CD4-positive, alpha-beta memory T cell (primary cell): ENCODE results near the gene SLC17A4. TPM values are rescaled to one million over a fixed set of nuclear protein-coding genes. Genes with fewer than 3 reads are reported as not detected.

Source experiments
- CTCF ChIA-PET: fragments of 350-600 bp; sonication (Branson Sonifier 250); formaldehyde crosslinking; loops from one replicate; lab custom pipeline; 2021; ENCODE audit warnings: inconsistent platforms; ENCODE audit not compliant: partially characterized antibody; lab: Charles Lee
- POLR2A ChIA-PET: fragments of 350-600 bp; sonication (Branson Sonifier 250); formaldehyde crosslinking; loops from one replicate; lab custom pipeline; 2021; ENCODE audit not compliant: partially characterized antibody; lab: Charles Lee
- DNase-seq, 5 donors: peaks; one replicate each; pipeline versions ENCODE4 v3.0.0 to v3.0.0-alpha.2; 2020 to 2022; ENCODE audit warnings: mixed read lengths in 1 of 5
- H3K27ac ChIP-seq: one replicate; pipeline ENCODE4 v1.7.0; 2013; ENCODE audit warnings: low read depth, low read length
- H3K27me3 ChIP-seq: 2 replicates; pipeline ENCODE4 v1.7.0; 2013; ENCODE audit warnings: mild to moderate bottlenecking, low read length, moderate library complexity; ENCODE audit not compliant: insufficient read depth
- H3K36me3 ChIP-seq: 2 replicates; pipeline ENCODE4 v1.7.0; 2013; ENCODE audit warnings: mild to moderate bottlenecking, low read length, moderate library complexity; ENCODE audit not compliant: insufficient read depth
- H3K4me1 ChIP-seq: 2 replicates; pipeline ENCODE4 v1.7.0; 2013; ENCODE audit warnings: mild to moderate bottlenecking, low read length, moderate library complexity; ENCODE audit not compliant: insufficient read depth
- H3K4me3 ChIP-seq, 2 donors: one replicate each; pipeline ENCODE4 v1.7.0; 2013; ENCODE audit warnings: low read length in 2 of 2, mild to moderate bottlenecking in 1 of 2
- H3K9me3 ChIP-seq, 2 donors: one replicate each; pipeline ENCODE4 v1.7.0; 2013; ENCODE audit warnings: low read length in 2 of 2, control low read depth in 1 of 2; ENCODE audit not compliant: control insufficient read depth in 1 of 2
- H3K27ac Mint-ChIP-seq, 7 donors: one replicate each; pipeline ENCODE4 v1.8.0; 2020 to 2021; ENCODE audit warnings: mixed read lengths in 7 of 7, mild to moderate bottlenecking in 6 of 7, inconsistent platforms in 3 of 7, moderate library complexity in 3 of 7
- H3K27me3 Mint-ChIP-seq, 2 donors: one replicate each; pipeline ENCODE4 v1.8.0; 2020 to 2021; ENCODE audit warnings: mixed read lengths in 2 of 2
- H3K36me3 Mint-ChIP-seq, 2 donors: one replicate each; pipeline ENCODE4 v1.8.0; 2020 to 2021; ENCODE audit warnings: mixed read lengths in 2 of 2, inconsistent platforms in 1 of 2, mild to moderate bottlenecking in 1 of 2
- H3K4me1 Mint-ChIP-seq, 4 donors: one replicate each; pipeline ENCODE4 v1.8.0; 2020 to 2021; ENCODE audit warnings: mixed read lengths in 4 of 4, mild to moderate bottlenecking in 1 of 4
- H3K4me3 Mint-ChIP-seq, 8 donors: one replicate each; pipeline ENCODE4 v1.8.0; 2020 to 2021; ENCODE audit warnings: mixed read lengths in 8 of 8, mild to moderate bottlenecking in 7 of 8, moderate library complexity in 6 of 8, inconsistent platforms in 3 of 8
- H3K9me3 Mint-ChIP-seq, 8 donors: one replicate each; pipeline ENCODE4 v1.8.0; 2020 to 2021; ENCODE audit warnings: mixed read lengths in 8 of 8, mild to moderate bottlenecking in 5 of 8, inconsistent platforms in 3 of 8, moderate library complexity in 1 of 8
- intact Hi-C: fragments of 100-400 bp; cut with micrococcal nuclease; formaldehyde crosslinking; loops from one replicate; pipeline ENCODE4 v1.15.1; 2023
- polyA plus RNA-seq, 2 donors: library from polyadenylated mRNA; unstranded; fragments of 300-500 nt; fragmentation: Illumina TruSeq; gene quantifications; one replicate each; pipeline ENCODE4 v1.2.3, GENCODE V29; 2021
- total RNA-seq, 2 experiments: library from RNA; stranded (reverse); gene quantifications; one replicate each; pipeline ENCODE4 v1.2.3, GENCODE V29; 2021

SLC17A4 gene
- total and polyA plus RNA-seq, 4 experiments from 2014 or later = not detected

DNA sequence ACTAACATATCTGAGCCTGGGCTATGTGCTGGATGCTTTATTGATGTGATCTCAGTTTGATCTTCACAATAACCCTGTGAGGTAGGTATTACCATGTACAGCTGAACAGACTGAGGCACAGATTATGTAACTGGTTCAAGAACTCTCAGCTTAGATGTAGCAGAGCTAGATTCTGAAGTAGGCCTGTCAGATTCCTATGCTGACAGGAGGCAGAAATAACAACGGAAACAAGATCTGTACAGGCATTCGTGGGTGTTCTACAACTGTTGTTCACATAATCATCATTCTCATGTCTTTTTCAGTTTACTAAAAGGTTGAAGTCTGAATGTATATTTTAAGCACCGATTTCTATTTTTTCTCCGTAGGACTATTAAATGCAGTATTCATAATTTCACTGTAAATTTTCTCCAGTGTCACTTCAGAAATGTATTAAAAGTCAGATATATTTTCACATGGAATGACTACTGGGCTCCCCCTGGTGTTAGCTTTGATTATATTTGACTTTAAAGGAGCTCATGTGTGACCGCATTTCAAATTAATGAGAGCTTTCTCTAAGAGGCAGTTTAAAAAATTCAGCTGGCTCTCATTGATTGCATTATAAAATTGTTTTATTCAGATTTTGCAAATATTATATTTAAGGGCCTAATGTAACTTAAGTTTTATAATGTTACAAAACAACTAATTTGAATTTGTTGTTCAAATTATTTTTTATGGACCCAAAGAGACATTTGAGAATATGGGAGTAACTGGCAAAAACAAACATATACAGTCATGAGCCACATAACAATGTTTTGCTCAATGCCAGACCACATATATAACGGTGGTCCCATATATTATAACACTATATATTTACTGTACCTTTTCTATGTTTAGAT is 36.4 kb upstream of the SLC17A4 start:
- H3K9me3 Mint-ChIP-seq = no peaks in the 10 kb centered on the region
- no peak overlapping the region for H3K4me3 Mint-ChIP-seq
- H3K4me3 ChIP-seq = no peak overlapping the region
- peaks cover 10 to 11% of the 10 kb centered on the region in 2 donors for H3K27me3 Mint-ChIP-seq
- no peaks in the 10 kb centered on the region for H3K27me3 ChIP-seq
- POLR2A ChIA-PET = interaction anchor here (0.9 kb wide), 1 partner anchor 164 kb away, joined by 4 read pairs; no protein-coding TSS in a partner anchor
- H3K9me3 ChIP-seq = no peaks in the 10 kb centered on the region
- intact Hi-C loops = no loop called here
- no peaks in the 10 kb centered on the region for H3K36me3 ChIP-seq
- CTCF ChIA-PET = interaction anchor here (0.7 to 4.6 kb wide), 15 partner anchors 8 to 285 kb away, joined by 3 to 33 read pairs (median 3); a partner anchor contains a TSS
- H3K27ac ChIP-seq = no peak overlapping the region
- H3K4me1 ChIP-seq = no peaks in the 10 kb centered on the region
- H3K4me1 Mint-ChIP-seq = peaks cover 0 to 3% (median 0%) of the 10 kb centered on the region in 4 donors
- peak in 4 of 5 donors; percentile 4 to 14 (median 9) for DNase-seq
- H3K27ac Mint-ChIP-seq = no peak overlapping the region
- H3K36me3 Mint-ChIP-seq = no peaks in the 10 kb centered on the region

DNA sequence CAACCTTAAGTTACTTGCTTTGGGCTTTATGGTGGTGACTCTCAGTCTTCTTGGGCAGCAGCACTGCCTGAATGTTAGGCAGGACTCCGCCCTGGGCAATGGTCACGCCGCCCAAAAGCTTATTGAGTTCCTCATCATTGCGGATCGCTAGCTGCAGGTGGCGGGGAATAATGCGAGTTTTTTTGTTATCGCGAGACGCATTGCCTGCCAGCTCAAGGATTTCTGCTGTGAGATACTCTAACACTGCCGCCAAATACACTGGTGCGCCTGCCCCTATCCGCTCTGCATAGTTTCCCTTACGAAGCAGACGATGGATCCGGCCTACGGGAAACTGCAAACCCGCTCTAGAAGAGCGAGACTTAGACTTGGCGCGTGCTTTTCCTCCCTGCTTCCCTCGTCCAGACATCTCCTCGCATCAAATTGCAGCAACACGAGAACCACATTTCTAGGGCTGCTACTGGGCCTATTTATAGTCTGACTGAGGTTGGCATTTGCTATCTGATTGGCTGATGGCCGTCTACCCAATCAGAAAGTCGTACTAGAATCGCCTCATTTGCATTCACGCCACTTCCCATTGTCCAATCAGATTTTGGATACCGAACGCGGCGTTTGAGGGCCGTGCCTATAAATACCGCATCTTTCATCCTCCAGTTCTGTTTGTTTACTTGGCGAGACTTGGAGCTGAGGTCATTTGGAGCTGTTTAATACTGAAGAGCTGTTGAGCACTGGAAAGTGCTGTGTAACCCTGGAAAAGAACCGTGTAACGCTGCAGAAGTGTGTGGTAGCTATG is 28.2 kb upstream of the SLC17A4 start:
- ChIA-PET CTCF (interaction anchor here (1.5 to 1.7 kb wide), 2 partner anchors 8 to 10 kb away, joined by 5 read pairs; no protein-coding TSS in a partner anchor), POLR2A (no interaction called here)
- no peak overlapping the region for H3K4me3 Mint-ChIP-seq
- no peaks in the 10 kb centered on the region for H3K4me1 Mint-ChIP-seq
- no peaks in the 10 kb centered on the region for H3K9me3 Mint-ChIP-seq
- Histone ChIP-seq H3K9me3 (no peaks in the 10 kb centered on the region), H3K27me3 (no peaks in the 10 kb centered on the region), H3K4me3 (no peak overlapping the region), H3K4me1 (no peaks in the 10 kb centered on the region), H3K36me3 (no peaks in the 10 kb centered on the region), H3K27ac (no peak overlapping the region)
- peaks cover 22 to 24% of the 10 kb centered on the region in 2 donors for H3K27me3 Mint-ChIP-seq
- H3K36me3 Mint-ChIP-seq = no peaks in the 10 kb centered on the region
- H3K27ac Mint-ChIP-seq = no peak overlapping the region
- no peak for DNase-seq
- intact Hi-C loops = no loop called here

DNA sequence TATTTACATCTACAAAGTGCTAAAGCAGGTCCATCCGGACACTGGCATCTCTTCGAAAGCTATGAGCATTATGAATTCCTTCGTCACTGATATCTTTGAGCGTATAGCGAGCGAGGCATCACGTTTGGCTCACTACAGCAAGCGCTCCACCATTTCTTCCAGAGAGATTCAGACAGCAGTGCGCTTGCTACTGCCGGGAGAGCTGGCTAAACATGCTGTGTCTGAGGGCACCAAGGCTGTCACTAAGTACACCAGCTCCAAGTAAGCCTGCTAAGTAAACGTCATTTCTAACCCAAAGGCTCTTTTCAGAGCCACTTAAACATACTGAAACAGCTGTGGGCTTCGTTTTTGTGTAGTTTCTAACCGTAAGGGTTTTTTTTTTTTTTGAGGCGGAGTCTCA is 27.5 kb upstream of the SLC17A4 start:
- H3K27me3 ChIP-seq = no peaks in the 10 kb centered on the region
- no peaks in the 10 kb centered on the region for H3K4me1 ChIP-seq
- Mint-ChIP-seq H3K4me1 (no peaks in the 10 kb centered on the region), H3K36me3 (no peaks in the 10 kb centered on the region), H3K27ac (no peak overlapping the region), H3K4me3 (no peak overlapping the region), H3K27me3 (peaks cover 23 to 28% of the 10 kb centered on the region in 2 donors), H3K9me3 (no peaks in the 10 kb centered on the region)
- no peak overlapping the region for H3K27ac ChIP-seq
- no peaks in the 10 kb centered on the region for H3K36me3 ChIP-seq
- no peak for DNase-seq
- ChIA-PET POLR2A (no interaction called here), CTCF (interaction anchor here (0.9 to 1.7 kb wide), 3 partner anchors 9 to 33 kb away, joined by 3 to 5 read pairs (median 5); no protein-coding TSS in a partner anchor)
- no peak overlapping the region for H3K4me3 ChIP-seq
- H3K9me3 ChIP-seq = no peaks in the 10 kb centered on the region
- intact Hi-C loops = no loop called here

DNA sequence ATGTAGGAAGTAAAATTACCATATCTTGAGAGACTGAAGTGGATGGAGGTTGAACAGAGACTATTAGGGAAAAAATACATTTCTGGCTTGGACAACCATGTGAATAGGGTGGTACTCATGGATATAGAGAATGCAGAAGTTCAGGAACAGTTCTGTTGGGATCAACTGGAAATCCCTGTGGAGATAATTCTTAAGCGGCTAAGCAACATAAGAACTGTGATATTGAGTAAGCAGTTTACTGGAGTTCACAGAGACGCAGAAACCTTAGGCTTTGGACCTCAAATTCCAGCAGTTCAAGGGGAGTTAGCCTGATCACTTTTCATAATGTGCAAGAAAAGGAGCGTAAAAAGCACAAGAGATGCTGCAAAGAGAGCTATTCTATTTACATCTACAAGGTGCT is 23.6 kb upstream of the SLC17A4 start:
- no peaks in the 10 kb centered on the region for H3K9me3 ChIP-seq
- ChIA-PET CTCF (interaction anchor here (2.0 kb wide), 1 partner anchor 11 kb away, joined by 8 read pairs; no protein-coding TSS in a partner anchor), POLR2A (interaction anchor here (0.8 kb wide), 1 partner anchor 58 kb away, joined by 3 read pairs; no protein-coding TSS in a partner anchor)
- H3K27me3 ChIP-seq = no peaks in the 10 kb centered on the region
- H3K4me3 Mint-ChIP-seq = no peak overlapping the region
- H3K9me3 Mint-ChIP-seq = peaks cover 0 to 5% (median 3%) of the 10 kb centered on the region in 8 donors
- H3K36me3 ChIP-seq = no peaks in the 10 kb centered on the region
- no peak for DNase-seq
- no peaks in the 10 kb centered on the region for H3K36me3 Mint-ChIP-seq
- H3K4me1 ChIP-seq = no peaks in the 10 kb centered on the region
- peaks cover 32 to 33% of the 10 kb centered on the region in 2 donors for H3K27me3 Mint-ChIP-seq
- no peaks in the 10 kb centered on the region for H3K4me1 Mint-ChIP-seq
- H3K27ac ChIP-seq = no peak overlapping the region
- H3K27ac Mint-ChIP-seq = peak overlapping the region in 1 of 7 donors; percentile 53
- intact Hi-C loops = no loop called here
- H3K4me3 ChIP-seq = no peak overlapping the region

DNA sequence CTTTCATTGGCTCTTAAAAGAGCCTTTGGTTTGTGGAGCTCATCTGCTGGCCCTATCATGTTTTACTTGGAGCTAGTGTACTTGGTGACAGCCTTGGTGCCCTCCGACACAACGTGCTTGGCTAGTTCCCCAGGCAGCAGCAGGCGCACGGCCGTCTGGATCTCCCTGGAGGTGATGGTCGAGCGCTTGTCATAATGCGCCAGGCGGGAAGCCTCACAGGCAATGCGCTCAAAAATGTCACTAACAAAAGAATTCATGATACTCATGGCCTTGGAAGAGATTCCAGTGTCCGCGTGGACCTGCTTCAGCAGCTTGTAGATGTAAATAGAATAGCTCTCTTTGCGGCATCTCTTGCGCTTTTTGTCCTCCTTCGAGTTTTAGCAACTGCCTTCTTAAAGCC is 22.8 kb upstream of the SLC17A4 start:
- intact Hi-C loops = no loop called here
- Mint-ChIP-seq H3K4me3 (no peak overlapping the region), H3K4me1 (no peaks in the 10 kb centered on the region), H3K27me3 (peaks cover 34 to 38% of the 10 kb centered on the region in 2 donors), H3K36me3 (peaks cover 0 to 3% of the 10 kb centered on the region in 2 donors), H3K9me3 (peaks cover 0 to 11% (median 8%) of the 10 kb centered on the region in 8 donors), H3K27ac (no peak overlapping the region)
- no peak overlapping the region for H3K4me3 ChIP-seq
- ChIA-PET CTCF (interaction anchor here (2.0 kb wide), 1 partner anchor 11 kb away, joined by 8 read pairs; no protein-coding TSS in a partner anchor), POLR2A (interaction anchor here (0.8 kb wide), 1 partner anchor 58 kb away, joined by 3 read pairs; no protein-coding TSS in a partner anchor)
- no peaks in the 10 kb centered on the region for H3K27me3 ChIP-seq
- H3K4me1 ChIP-seq = no peaks in the 10 kb centered on the region
- H3K9me3 ChIP-seq = no peaks in the 10 kb centered on the region
- no peaks in the 10 kb centered on the region for H3K36me3 ChIP-seq
- no peak for DNase-seq
- H3K27ac ChIP-seq = no peak overlapping the region

DNA sequence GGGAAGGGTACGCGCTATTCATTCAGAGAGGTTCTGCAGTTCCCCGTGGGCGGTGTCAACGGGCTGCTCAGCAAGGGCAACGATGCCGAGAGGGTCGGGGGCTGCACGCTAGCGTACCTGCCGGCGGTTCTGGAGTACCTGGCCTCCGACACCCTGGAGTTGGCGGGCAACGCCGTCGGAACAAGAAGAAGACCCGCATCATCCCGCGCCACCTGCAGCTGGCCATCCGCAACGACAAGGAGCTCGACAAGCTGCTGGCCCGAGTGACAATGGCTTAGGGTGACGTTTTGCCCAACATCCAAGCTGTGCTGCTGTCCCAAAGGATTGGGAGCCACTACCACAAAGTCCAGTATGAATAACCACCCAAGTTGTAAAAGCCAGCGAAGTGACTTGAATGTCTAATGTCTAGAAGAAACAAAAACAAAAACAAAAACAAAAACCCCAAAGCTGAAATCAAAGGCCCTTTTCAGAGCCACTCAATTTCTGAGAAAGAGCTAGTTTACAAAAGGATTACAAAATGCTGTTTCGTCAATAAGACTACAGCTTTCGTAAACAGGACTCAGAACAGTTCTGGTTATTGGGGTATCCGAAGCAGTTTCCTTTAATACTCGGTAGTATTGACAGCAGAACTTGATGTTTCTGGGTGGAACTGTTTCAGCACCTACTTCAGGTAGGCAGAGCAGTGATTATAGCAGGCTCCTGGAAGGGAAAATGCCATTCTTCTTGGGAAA is 21.9 kb upstream of the SLC17A4 start:
- Histone ChIP-seq H3K27ac (no peak overlapping the region), H3K4me1 (no peaks in the 10 kb centered on the region), H3K27me3 (no peaks in the 10 kb centered on the region), H3K4me3 (no peak overlapping the region), H3K36me3 (no peaks in the 10 kb centered on the region), H3K9me3 (no peaks in the 10 kb centered on the region)
- Mint-ChIP-seq H3K4me1 (no peaks in the 10 kb centered on the region), H3K27me3 (peaks cover 38 to 42% of the 10 kb centered on the region in 2 donors), H3K36me3 (peaks cover 0 to 7% of the 10 kb centered on the region in 2 donors), H3K4me3 (no peak overlapping the region), H3K9me3 (peaks cover 2 to 19% (median 16%) of the 10 kb centered on the region in 8 donors), H3K27ac (no peak overlapping the region)
- intact Hi-C loops = no loop called here
- no peak for DNase-seq
- CTCF ChIA-PET = no interaction called here
- POLR2A ChIA-PET = no interaction called here
